Endometrial microvascular endothelial cells (primary cell): ENCODE results near the gene DNA2. TPM values are rescaled to one million over a fixed set of nuclear protein-coding genes. Genes with fewer than 3 reads are reported as not detected.
"Not testable (repeated sequence)": the region's sequence is repeated elsewhere in the genome, so short reads cannot be mapped to it uniquely, and the experiment has no call there.

Experiments
- in situ Hi-C: cut with HindIII; loops from 2 replicates; pipeline ENCODE4 v1.10.0; 2017; ENCODE audit warnings: low sequenced_read_pairs, low pct_unique_long_range_greater_than_20kb; ENCODE audit errors: inconsistent ontology term
- total RNA-seq: library from RNA; depleted of rRNA; stranded (reverse); fragments of >200 nt; gene quantifications from one replicate; pipeline ENCODE4 v1.2.3, GENCODE V29; 2015; ENCODE audit errors: inconsistent ontology term

The DNA2 gene
- total RNA-seq, 1 donor from 2014 or later, result 23.7 TPM

DNA sequence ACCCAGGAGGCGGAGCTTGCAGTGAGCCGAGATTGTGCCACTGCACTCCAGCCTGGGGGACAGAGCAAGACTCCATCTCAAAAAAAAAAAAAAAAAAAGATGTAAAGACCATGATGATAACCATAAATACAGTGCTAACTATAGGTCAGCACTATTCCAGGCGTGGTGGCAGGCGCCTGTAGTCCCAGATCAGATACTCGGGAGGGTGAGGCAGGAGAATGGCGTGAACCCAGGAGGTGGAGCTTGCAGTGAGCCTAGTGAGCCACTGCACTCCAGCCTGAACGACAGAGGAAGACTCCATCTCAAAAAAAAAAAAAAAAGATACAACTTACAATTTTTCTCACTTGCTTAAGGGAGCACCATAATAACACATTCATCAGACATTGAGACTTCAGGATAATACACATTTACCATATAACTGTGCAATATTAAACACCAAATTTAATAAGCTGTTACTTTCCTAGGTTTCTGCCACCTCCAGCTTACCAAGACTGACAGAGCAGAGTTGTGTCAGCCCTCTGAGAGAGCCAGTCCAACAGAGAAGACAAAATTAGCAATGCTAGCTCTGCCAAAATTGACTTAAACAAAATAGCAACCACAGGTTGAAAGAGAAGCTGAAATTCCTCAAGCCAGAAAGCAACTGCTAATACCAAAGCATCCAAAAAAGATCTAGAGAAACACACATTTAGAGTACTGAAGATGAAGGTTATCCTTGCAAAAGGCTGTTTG is 8.2 kb downstream of the DNA2 start:
- in situ Hi-C loops, result no loop called here

DNA sequence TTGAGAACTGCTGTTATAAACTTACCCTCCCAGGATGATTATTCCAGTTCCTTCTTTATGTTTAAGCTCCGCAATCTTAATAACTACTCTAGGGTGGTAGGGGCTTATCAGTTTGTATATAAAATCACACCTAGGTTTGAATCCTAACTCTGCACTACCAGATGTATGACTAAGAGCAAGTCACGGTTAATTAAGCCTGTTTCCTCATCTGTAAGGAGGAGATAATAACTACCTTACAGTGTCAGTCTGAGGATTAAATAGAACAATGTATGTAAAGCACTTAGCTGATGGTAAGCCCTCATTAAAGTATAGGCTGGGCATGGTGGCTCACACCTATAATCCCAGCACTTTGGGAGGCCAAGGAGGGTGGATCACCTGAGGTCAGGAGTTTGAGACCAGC is 9.2 kb downstream of the DNA2 start:
- in situ Hi-C loops, result no loop called here

DNA sequence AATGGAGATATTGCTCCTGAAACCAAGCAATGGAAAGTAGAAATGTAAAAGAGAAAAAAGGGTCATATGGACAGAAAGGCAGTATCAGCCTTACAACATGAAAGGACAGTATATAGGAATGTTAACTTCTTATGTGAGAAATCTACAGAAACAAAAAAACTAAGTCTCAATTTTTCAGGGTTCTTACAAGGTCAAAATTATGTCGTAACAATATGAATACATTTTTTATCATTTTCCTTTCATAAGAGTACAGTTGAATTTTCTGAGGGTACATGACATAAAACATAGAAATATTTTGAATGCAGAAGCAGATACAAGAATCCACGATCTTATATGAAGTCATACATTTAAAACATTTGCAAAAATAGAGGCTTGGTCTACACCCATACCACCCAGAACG is 10.7 kb downstream of the DNA2 start:
- in situ Hi-C loops, result no loop called here

DNA sequence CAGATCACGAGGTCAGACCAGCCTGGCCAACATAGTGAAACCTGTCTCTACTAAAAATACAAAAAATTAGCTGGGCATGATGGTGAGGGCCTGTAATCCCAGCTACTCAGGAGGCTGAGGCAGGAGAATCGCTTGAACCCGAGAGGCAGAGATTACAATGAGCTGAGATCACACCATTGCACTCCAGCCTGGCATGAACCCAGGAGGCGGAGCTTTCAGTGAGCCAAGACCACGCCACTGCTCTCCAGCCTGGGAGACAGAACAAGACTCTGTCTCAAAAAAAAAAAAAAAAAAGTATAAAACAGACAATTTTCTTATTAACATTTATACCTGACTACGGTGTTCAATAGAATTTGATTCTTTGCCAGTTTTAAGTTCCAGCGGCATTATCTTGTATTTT is 22.1 kb downstream of the DNA2 start:
- in situ Hi-C loops, result not testable (repeated sequence)

DNA sequence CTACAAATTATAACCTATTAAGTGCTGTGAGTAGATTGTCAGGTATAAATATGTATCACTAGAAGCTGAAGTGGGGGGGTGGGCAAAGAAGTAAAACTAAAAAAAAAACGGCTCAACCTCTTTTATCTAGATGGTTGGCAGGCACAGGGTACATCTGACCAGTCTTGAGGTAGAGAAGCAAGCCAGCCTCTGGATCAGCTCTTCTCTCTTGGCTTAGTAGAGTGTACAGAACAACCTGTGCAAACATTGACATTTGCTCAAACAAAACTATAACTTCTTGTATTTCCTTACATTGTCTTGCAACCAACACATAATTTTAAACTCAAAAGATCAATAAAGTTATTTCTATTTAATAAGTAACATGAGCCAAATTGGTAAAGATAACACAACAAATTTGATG is 25.6 kb downstream of the DNA2 start:
- in situ Hi-C loops, result no loop called here

DNA sequence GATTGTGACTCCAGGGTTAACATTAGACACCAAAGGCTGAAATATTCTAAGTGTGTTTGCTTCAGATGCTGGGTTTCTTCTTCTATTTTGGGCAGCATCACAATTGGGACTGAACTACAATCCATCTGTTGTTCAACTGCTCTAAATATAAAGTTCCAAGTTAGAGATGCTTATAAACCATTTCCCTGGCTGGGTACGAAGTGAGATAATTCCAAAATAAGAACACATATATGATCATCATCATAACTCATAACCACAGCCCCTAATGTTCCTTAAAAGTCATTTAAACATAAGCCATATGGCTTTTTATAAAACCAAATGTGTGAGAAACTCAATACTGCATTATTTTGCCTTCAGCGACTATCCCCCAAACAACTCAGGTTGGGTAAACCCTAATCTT is 28.8 kb downstream of the DNA2 start:
- in situ Hi-C loops, result no loop called here

DNA sequence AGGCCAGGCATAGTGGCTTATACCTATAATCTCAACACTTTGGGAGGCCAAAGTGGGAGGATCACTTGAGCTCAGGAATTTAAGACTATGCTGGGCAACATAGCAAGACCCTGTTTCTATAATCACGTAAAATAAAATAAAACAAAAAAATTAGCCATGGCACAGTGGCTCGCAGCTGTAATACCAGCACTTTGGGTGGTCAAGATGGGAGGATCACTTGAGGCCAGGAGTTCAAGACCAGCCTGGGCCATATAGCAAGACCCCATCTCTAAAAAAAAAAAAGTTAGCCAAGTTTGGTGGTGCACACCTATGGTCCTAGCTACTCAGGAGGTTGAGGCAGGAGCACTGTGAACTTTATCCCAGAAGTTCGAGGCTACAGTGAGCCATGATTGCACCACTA is 30.9 kb downstream of the DNA2 start:
- in situ Hi-C loops, result no loop called here

DNA sequence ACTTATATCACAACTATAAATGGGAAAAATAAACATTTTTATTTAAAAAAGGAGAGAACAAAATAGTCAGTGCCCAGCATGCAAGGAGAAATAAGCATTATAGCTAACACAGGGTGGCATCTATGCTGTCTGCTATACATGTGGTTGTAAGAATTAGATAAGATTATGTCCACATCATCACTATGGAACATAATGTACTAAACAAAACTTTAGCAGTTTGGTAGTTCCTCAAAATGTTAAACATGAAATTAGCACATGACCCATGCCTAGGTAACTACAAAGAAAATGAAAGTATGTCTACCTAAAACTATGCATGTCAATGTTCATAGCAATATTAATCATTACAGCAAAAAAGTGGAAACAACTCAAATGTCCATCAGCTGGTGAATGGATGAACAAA is 36.0 kb downstream of the DNA2 start:
- in situ Hi-C loops, result no loop called here

DNA sequence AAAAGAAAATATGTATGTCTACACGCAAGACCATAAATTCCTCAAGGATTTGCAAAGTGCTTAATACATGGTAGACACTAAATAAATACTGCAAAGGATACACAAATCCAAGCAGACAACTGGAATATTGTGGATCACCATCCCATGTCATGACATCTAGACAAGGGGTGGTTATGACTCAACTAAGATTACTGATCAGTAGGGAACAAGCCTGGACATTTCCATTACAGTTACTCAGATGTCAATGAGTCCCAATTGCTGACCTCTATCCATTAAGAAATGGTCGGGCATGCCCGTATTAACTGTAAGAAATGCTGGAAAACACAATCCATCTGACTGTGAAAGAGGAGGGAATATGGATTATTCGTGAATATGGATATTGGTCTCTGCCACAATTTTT is 37.1 kb downstream of the DNA2 start:
- in situ Hi-C loops, result no loop called here

DNA sequence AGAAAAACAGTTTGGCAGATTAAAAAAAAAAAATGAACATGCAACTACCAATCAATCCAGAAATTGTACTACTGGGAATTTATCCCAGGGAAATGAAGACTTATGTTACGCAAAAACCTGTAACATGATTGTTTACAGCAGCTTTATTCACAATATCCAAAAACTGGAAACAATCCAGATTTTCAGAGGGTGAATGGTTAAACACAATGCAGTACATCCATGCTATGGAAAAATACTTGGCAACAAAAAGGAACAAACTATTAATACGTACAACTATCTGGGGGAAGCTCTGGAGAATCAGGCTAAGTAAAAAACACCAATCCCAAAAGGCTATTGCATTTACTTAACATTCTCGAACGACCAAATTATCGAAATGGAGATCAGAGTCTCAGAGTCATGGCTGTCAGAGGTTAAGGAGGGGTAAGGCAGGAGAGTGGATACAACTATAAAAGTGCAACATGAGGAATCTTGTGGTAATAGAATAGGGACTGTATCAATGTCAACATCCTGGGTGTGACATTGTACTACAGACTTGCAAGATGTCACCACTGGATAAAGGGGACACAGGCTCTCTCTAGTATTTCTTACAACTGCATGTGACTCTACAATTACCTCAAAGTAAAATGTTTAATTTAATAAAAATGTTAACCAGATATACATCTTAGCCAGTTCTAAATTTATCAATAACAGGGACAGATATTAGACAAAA is 43.2 kb downstream of the DNA2 start:
- in situ Hi-C loops, result no loop called here

DNA sequence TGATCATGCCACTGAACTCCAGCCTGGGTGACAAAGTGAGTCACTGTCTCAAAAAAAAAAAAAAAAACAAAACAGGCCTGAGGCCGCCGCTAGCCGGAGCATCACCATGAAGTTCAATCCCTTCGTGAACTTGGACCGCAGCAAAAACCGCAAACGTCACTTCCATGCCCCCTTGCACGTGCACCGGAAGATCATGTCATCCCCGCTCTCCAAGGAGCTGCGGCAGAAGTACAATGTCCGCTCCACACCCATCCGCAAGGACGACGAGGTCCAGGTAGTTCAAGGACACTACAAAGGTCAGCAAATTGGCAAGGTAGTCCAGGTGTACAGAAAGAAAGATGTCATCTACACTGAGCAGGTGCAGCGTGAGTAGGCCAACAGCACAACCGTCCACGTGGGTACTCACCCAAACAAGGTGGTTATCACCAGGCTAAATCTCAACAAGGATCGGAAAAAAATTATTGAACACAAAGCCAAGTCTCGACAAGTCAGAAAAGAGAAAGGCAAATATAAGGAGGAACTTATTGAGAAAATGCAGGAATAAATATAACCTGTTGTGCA is 47.2 kb downstream of the DNA2 start:
- in situ Hi-C loops, result no loop called here

DNA sequence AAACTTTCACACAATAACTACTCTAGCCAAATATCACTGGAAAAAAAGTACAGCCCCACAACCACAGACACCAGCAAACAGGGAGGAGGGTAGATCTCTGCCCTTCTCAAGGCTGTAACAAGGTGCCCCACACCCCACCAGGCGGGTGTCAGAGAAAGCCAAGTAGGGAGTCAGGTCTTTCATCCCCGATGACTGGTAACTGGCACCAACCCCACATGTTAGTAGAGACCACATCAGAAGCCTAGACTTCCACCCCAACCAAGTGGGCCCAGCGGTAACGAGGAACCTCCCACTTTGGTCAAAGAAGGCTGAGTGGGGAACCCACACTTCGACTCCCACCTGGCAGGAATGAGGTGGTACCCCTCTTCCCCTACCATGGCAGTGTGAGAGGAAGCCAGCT is 48.3 kb downstream of the DNA2 start:
- in situ Hi-C loops, result no loop called here

DNA sequence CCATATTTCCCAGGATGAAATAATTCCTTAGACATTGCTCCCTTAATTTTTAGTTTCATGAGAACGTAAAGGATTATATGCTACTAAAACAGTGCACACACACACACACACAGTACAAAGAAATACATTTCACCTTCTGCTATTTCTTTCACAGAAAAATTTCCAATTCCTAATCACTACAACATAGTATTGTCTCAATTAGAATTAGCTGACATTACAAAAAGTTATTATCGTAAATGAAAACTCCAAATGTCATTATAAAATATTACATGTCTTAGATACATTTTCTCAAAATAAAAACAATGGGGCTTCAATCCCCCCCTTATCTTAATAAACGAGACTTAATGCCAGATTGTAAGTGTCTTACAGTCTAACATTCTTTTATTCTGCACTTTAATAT is 52.4 kb downstream of the DNA2 start:
- in situ Hi-C loops, result no loop called here

DNA sequence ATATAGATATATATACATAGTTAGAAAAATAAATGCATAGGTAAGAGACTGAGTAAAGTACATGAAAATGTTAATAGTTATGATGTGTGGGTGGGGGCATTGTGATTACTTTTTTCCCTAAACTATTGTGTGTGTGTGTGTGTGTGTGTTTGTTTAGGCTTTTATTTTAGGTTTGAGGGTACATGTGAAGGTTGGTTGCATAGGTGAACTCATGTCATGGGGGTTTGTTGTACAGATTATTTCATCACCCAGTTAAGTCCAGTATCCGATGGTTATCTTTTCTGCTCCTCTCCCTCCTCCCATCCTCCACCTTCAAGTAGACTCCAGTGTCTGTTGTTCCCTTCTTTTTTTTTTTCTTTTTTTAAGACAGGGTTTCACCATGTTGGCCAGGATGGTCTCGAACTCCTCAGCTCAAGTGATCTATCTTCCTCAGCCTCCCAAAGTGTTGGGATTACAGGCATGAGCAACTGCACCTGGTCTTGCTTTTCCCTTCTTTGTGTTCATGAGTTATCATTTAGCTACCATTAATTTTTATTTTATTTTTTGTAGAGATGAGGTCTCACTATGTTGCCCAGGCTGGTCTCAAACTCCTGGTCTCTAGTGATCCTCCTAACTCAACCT is 62.8 kb downstream of the DNA2 start:
- in situ Hi-C loops, result no loop called here

DNA sequence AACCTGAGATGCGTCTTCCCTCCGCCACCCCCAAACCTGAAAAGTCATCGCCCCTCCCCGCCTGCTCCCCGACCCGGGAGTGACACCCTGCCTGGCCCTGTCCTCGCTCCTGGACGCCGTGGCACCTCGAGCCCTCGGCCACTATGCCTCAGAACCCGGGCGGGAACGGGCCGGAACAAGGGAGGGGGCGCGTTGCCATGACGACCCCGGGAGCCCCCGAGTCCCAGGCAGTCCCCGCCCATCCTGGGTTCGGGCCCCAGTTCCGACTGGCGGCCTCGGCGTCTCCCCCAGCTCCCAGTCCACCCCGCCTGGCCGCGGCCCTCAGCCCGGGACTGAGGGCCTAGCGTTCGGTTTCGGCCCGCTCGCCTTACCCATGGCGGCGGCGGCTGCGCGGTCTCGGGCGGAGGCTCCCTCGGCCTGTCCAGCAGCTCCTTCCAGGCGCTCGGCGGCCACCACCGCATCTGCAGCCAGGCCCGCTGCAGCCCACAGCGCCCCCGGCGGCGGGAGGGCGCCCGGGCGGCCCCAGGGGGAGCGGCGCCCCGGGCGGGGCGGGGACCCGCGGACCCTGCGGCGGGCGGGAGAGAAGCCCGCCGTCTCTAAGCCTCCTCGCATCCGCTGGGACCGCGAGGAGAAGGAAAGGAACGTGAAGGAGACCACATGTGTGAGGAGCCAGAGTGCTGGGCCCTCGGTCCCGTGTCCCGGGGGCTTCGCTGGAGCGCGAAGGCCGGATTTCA is 64.8 kb downstream of the DNA2 start, which contains the start of gene RUFY2:
TSS of gene RUFY2 (minus strand) at position 463 of the 734 bp plus-strand sequence. CDS start at position 375, 88 bp downstream.
- in situ Hi-C loops, result no loop called here

DNA sequence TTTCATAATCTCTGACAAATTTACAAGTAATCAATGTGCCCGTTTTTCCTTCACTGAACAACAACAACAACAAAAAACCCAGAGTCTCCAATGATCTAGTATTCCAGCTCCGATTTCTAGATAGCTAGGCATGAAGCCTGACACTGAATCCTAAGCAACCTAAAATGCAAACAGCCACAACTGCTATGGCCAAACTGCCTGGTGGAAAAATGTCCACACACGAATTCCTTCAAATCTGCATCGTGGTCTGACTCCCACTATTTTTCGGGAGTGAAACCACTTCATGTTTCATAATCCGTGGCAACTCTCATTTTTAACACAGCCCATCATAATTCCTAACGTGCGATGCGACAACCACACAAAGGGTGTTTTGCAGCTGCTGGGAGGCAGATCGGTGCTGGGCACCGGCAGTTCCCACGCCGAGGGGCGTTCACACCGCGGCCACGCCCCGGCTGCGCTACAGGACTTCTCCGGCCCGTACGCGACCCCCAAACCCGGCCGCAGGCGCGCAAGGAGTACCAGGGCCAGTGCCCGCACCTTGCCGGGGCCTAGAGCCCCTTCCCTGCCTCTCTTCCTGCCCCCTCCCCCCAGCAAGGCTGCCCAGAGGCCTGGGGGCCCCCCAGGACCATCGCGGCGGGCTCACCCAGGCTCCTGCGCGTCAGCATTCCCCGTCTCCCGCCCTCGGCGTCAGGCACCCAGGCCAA is 65.5 kb downstream of the DNA2 start:
- in situ Hi-C loops, result no loop called here

DNA sequence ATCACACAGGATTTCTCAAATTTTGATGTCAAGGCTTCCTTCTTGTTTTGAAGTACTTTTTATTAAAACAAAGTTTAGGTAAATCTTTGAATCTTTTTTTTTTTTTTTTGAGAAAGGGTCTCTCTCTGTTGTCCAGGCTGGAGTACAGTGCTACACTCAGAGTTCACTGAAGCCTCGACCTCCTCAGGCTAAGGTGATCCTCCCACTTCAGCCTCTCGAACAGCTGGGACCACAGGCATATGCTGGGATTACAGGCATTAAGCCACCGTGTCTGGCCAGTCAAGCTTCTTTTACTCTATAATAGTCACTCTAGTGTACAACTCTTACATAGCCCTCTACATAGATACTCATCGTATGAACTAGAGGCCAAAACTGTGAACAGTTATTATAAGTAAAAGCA is 68.1 kb downstream of the DNA2 start:
- in situ Hi-C loops, result no loop called here

DNA sequence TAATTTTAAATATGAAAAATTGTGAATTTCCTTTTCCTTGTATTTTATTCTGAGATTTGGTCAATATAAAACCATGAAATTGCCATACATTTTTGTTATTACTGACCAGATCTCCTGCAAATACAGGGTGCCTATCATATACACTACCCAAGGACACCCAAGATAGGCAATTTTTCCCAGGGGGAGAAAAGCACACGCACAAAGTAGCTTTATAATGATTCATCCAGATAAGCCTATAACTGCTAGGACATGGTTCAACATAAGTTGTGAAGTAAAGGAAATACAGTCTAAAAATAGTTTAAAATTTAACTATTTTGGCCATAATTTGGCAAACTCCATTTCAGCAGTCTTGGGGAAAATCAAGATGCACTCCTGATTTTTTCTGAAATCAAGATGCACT is 69.5 kb downstream of the DNA2 start:
- in situ Hi-C loops, result no loop called here

DNA sequence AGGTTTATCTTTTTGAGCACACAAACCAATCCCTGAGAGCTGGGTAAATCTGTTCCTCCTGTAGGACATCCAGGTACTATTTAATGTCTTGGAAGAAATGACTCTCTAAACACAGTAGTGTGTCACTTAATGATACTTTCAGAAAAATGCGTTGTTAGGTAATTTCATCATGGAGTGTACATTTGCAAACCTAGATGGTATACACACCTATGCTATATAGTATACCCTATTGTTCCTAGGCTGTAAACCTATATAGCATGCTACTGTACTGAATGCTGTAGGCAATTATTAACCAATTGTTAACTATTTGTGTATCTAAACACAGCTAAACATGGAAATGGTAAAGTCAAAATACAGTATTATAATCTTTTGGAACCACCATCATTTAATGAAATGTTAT is 74.8 kb downstream of the DNA2 start:
- in situ Hi-C loops, result no loop called here
